C4-2B (cell line): Measurements from ENCODE around the gene ADD3.

Experiments used
- ZFX ChIP-seq: fragments of 450-650 bp; IDR thresholded peaks from 2 replicates; pipeline ENCODE4 v1.6.1; 2017
- TF ChIP-seq, protein P1 (sequence below): fragments of 450-650 bp; conservative IDR thresholded peaks from 2 replicates; pipeline ENCODE4 v1.5.1; 2017; ENCODE audit warnings: mild to moderate bottlenecking

- TF ChIP-seq, protein P1, sequence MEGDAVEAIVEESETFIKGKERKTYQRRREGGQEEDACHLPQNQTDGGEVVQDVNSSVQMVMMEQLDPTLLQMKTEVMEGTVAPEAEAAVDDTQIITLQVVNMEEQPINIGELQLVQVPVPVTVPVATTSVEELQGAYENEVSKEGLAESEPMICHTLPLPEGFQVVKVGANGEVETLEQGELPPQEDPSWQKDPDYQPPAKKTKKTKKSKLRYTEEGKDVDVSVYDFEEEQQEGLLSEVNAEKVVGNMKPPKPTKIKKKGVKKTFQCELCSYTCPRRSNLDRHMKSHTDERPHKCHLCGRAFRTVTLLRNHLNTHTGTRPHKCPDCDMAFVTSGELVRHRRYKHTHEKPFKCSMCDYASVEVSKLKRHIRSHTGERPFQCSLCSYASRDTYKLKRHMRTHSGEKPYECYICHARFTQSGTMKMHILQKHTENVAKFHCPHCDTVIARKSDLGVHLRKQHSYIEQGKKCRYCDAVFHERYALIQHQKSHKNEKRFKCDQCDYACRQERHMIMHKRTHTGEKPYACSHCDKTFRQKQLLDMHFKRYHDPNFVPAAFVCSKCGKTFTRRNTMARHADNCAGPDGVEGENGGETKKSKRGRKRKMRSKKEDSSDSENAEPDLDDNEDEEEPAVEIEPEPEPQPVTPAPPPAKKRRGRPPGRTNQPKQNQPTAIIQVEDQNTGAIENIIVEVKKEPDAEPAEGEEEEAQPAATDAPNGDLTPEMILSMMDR, result peak; percentile 67
- TF ChIP-seq ZFX, result no peak
Measured at GRCh38 chr10:110016039-110016438, 8.3 kb downstream of the ADD3 start.
